Progenitor cell of endocrine pancreas (in vitro differentiated cells): ENCODE results near the gene CACNA1F. TPM values are rescaled to one million over a fixed set of nuclear protein-coding genes. Genes with fewer than 3 reads are reported as not detected.

ENCODE experiments used
- DNase-seq: peaks from one replicate; pipeline ENCODE4 v3.0.0; 2021; ENCODE audit warnings: low spot score; ENCODE audit not compliant: unreplicated experiment
- H3K27ac Mint-ChIP-seq: 2 replicates; pipeline ENCODE4 v1.8.0; 2021; ENCODE audit warnings: mild to moderate bottlenecking, moderate library complexity, mixed read lengths
- H3K27me3 Mint-ChIP-seq: 2 replicates; pipeline ENCODE4 v1.8.0; 2021; ENCODE audit warnings: mixed read lengths
- H3K36me3 Mint-ChIP-seq: 2 replicates; pipeline ENCODE4 v1.8.0; 2022; ENCODE audit warnings: mixed read lengths; ENCODE audit not compliant: insufficient read depth
- H3K4me1 Mint-ChIP-seq: 2 replicates; pipeline ENCODE4 v1.8.0; 2021; ENCODE audit warnings: low read depth, mixed read lengths
- H3K4me3 Mint-ChIP-seq: 2 replicates; pipeline ENCODE4 v1.8.0; 2021; ENCODE audit warnings: low read depth, mild to moderate bottlenecking, moderate library complexity, mixed read lengths
- H3K9me3 Mint-ChIP-seq: 2 replicates; pipeline ENCODE4 v1.8.0; 2021; ENCODE audit warnings: low read depth, mixed read lengths
- total RNA-seq: library from RNA; stranded (reverse); gene quantifications from 2 replicates; pipeline ENCODE4 v1.2.1, GENCODE V29; 2021
- TF ChIP-seq, protein P1 (sequence below): fragments of 200-600 bp; sonication (generic); IDR thresholded peaks from one replicate; pipeline ENCODE4 v1.5.0; 2021; ENCODE audit warnings: antibody characterized with exemption, mild to moderate bottlenecking; ENCODE audit not compliant: unreplicated experiment

Gene CACNA1F
- total RNA-seq, 1 donor from 2014 or later = 0.19 TPM

DNA sequence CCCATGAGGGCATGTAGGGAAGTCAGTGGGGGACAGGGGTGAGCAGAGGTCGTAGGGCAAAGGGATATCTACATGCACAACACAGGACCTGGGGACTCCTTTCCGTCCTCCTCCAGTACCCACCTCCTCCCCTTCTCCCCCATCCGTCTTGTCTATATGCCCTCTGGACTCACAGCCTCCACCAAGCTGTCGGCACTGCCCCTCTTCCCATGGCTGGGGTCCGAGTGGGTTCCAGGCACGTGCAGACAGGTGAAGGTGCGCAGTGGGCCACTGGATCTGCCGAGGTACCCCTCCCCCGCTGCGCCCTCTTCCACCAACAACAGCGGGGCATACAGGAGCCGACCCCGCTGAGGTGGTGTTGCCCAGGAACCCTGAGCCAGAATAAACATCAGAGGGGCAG, 27.7 kb downstream of the CACNA1F start:
- H3K36me3 Mint-ChIP-seq = no peaks in the 10 kb centered on the region
- no peak overlapping the region for H3K4me3 Mint-ChIP-seq
- TF ChIP-seq, protein P1, sequence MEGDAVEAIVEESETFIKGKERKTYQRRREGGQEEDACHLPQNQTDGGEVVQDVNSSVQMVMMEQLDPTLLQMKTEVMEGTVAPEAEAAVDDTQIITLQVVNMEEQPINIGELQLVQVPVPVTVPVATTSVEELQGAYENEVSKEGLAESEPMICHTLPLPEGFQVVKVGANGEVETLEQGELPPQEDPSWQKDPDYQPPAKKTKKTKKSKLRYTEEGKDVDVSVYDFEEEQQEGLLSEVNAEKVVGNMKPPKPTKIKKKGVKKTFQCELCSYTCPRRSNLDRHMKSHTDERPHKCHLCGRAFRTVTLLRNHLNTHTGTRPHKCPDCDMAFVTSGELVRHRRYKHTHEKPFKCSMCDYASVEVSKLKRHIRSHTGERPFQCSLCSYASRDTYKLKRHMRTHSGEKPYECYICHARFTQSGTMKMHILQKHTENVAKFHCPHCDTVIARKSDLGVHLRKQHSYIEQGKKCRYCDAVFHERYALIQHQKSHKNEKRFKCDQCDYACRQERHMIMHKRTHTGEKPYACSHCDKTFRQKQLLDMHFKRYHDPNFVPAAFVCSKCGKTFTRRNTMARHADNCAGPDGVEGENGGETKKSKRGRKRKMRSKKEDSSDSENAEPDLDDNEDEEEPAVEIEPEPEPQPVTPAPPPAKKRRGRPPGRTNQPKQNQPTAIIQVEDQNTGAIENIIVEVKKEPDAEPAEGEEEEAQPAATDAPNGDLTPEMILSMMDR = no peak
- no peak overlapping the region for H3K27ac Mint-ChIP-seq
- peaks cover 7% of the 10 kb centered on the region for H3K9me3 Mint-ChIP-seq
- DNase-seq = no peak
- peaks cover 3% of the 10 kb centered on the region for H3K27me3 Mint-ChIP-seq
- no peaks in the 10 kb centered on the region for H3K4me1 Mint-ChIP-seq

DNA sequence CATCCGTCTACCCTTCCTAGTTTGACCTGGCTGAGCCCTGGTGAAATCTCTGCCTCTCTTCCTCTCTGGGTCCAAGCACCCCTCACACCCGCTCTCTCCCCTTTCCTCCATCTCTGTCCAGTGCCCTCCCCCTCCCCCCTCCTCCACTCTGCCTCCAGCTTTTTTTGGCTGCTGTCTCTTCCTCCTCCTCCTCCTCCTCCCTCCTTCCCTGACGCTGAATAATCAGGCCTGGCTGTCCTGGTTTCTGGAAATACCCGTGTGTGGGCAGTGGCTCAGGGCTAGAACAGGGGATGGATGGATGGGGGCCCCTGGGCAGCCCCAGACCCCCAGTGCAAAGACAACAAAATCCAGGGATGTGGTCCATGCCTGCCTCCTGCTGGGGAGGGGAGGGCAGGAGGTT, 28.4 kb downstream of the CACNA1F start:
- Mint-ChIP-seq H3K27ac (no peak overlapping the region), H3K36me3 (no peaks in the 10 kb centered on the region), H3K4me3 (no peak overlapping the region), H3K9me3 (peaks cover 7% of the 10 kb centered on the region), H3K4me1 (no peaks in the 10 kb centered on the region), H3K27me3 (peaks cover 3% of the 10 kb centered on the region)
- DNase-seq = no peak
- TF ChIP-seq, protein P1 = no peak

DNA sequence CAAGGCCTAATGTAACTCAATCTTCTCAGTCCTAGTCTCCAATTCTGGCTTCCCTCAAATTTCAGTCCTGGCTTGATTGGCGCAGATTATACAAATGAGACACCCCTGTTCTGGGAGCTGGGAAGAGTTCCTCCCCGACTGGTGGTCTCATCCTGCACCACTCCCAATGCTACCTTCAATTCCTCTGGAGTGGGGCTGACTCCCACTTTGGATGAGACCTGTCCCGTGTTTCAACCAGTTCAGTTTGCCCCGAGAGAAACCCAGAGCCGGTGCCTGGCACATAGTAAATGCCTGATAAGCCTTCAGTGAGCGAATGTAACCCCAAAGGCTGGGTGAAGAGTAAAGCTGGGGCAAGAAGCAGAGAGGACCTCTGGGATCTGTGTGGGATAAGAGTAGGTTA, 29.1 kb downstream of the CACNA1F start:
- Mint-ChIP-seq H3K27me3 (peaks cover 3% of the 10 kb centered on the region), H3K9me3 (peaks cover 7% of the 10 kb centered on the region), H3K4me1 (no peaks in the 10 kb centered on the region), H3K4me3 (no peak overlapping the region), H3K36me3 (no peaks in the 10 kb centered on the region), H3K27ac (no peak overlapping the region)
- TF ChIP-seq, protein P1 = no peak
- DNase-seq = no peak

DNA sequence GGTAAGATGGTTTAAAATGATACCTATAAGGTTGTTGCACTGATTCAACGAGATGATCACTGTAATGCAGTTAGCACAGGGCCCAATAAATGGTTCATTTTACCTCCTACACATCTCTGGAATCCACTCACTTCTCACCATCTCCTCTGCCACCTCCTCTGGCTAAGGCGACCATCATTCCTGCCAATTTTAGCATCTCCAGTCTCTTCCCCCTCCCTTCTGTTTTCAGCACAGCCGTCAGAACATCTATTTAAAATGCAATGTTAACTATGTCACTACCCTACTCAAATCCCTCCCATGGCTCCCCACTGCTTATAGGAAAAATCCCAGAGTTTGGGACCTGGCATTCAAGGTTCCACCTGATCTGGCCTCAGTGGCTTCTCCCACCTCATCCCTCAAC, 29.6 kb downstream of the CACNA1F start:
- TF ChIP-seq, protein P1 = no peak
- no peaks in the 10 kb centered on the region for H3K36me3 Mint-ChIP-seq
- H3K9me3 Mint-ChIP-seq = peaks cover 7% of the 10 kb centered on the region

DNA sequence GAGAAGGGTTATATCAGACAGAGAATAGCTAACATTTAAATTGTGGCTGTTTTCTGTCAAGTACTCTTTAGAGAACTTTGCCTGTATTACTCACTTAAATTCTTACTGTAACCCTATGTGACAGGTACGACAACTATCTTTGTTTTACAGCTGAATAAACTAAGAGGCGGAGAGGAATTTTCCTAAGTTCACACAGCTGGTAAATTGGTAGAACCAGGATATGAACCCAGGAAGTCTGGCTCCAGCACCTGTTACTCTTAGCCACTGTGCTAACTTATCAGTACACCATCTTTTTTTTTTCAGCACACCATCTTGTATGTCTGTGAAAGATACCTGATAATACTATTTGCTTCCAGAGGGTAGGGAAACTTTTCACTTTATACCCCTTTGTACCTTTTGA, 31.1 kb downstream of the CACNA1F start:
- Mint-ChIP-seq H3K4me1 (no peaks in the 10 kb centered on the region), H3K36me3 (no peaks in the 10 kb centered on the region), H3K27ac (no peak overlapping the region), H3K4me3 (no peak overlapping the region), H3K9me3 (peaks cover 14% of the 10 kb centered on the region), H3K27me3 (peaks cover 20% of the 10 kb centered on the region)
- TF ChIP-seq, protein P1 = no peak
- DNase-seq = no peak

More for the DNA sequence above, 29.6 kb downstream of the CACNA1F start:
- H3K4me3 Mint-ChIP-seq = no peak overlapping the region
- H3K27me3 Mint-ChIP-seq = peaks cover 7% of the 10 kb centered on the region
- H3K4me1 Mint-ChIP-seq = no peaks in the 10 kb centered on the region
- H3K27ac Mint-ChIP-seq = no peak overlapping the region
- no peak for DNase-seq
